Hematopoietic multipotent progenitor cell treated with erythropoietin and hydrocortisone succinate and interleukin-3 and kit ligand, for 17 days (in vitro differentiated cells): Measurements from ENCODE around the gene FUT7.
A peak's percentile ranks its signal among the peaks of the same experiment; 100 is the strongest.
"Not testable (repeated sequence)": the region's sequence is repeated elsewhere in the genome, so short reads cannot be mapped to it uniquely, and the experiment has no call there.

Experiments
- DNase-seq: peaks from one replicate; pipeline ENCODE4 v3.0.0-alpha.2; 2015; ENCODE audit warnings: low spot score

Gene FUT7

DNA sequence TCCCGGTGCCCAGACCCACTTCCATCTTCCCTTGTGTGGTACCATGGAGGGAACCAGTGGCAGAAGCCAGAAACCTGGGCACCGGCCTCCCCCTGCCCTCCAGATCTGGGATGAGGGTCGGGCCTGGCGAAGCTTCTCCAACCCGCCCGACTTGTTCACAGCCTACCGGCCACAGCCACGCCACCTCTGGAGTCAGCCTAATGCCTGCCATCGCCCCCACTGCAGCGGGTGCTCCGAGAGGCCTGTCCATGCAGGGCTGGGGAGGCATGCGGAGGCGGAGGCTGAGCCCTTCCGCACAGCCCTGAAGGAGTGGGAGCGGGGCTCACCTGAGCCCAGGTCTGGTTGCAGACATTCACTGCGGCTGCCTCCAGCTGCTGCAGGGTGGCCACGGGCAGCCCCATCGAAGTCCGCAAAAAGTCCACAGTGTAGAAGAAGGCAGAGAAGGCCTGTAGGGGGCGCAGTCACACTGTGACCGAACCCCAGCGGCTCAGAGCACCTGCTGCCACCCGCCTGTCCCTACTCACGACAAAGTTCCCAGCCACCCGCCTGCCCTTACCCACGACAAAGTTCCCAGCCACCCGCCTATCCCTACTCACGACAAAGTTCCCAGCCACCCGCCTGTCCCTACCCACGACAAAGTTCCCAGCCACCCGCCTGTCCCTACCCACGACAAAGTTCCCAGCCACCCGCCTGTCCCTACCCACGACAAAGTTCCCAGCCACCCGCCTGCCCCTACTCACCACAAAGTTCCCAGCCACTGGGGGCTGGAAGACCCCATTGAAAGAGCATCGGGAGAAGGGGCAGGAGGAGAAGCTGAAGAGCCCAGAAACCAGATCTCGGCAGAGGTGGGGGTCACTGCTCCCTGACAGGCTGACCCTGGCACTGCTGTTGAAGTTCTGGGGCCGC lies 17.9 kb upstream of the FUT7 start:
- DNase-seq, result peak; percentile 45

DNA sequence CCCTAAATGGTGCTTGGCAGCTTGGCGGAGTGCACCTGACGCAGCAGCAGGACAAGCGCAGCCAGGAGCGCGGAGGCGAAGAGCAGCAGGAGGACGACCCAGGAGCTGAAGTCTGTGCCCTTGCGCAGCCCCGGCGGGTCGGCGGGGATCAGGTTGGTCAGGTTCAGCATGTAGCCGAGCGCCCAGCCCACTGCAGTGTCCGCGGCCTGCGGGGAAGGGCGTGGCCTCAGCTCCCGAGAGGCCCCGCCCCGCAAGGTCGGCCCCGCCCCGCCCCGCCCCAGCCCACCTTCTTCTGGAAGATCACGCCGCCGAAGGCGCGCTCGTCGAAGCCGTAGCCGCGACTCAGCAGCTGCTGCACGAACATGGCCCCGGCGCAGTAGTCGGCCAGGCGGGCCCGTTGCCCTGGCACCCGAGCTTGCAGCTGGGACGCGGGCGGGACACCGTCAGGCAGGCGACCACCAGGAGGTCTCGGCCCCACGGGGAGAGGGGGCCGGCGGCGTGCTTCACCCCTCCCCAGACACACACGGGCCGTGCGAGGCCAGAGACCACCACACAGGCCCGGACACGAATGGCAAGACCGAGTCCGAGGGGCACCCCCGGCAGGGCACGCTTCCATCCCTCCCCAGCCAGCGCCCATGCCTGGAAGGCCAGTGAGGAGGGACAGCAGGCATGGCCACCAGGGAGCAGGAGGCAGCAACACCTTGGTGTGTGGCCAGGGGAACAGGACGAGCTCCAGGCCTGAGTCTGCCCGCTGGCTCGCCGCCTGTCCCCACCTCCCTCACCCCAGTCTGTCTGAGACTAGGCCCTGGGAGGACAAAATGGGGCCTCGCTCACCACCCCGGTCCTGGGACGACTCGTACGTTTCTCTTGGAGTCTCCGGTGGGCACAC lies 17.0 kb upstream of the FUT7 start:
- DNase-seq, result no peak

DNA sequence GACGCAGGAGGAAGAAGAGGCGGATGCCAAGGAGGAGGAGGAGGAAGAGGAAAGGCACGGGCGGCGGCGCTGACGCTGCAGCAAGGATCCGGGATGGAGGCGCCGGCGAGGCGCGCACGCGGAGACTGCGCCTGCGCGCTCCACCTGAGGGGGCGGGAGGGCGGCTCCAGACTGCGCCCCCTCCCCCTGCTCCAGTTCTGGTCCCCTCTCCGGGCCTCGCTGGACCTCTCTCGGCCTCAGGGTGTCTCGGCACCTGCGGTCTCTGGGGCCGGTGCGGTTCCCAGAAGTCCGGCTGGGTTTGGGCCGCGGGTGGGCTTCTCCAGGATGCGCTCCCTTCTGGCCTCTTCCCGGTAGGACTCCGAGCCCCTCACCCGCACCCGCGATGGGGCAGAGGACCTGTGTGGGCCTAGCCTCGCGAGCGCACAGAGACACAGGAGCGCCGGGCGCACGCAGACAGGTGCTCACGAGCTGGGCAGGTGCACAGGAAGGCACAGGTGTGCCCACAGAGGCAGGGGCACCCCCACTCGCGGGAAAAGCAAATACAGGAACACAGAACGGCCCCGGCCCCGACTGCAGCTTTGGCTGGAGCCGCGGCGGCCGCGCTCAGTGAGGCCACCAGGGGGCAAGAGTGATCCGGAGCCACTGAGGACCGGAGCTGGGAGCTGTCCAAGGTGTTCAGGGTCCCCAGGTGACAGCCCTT lies 14.3 kb upstream of the FUT7 start, which contains the start of gene NPDC1:
Gene NPDC1 (minus strand): TSS at position 90 of the 700 bp plus-strand sequence. CDS start 188 bp downstream, outside the sequence.
- DNase-seq, result peak; percentile 19

DNA sequence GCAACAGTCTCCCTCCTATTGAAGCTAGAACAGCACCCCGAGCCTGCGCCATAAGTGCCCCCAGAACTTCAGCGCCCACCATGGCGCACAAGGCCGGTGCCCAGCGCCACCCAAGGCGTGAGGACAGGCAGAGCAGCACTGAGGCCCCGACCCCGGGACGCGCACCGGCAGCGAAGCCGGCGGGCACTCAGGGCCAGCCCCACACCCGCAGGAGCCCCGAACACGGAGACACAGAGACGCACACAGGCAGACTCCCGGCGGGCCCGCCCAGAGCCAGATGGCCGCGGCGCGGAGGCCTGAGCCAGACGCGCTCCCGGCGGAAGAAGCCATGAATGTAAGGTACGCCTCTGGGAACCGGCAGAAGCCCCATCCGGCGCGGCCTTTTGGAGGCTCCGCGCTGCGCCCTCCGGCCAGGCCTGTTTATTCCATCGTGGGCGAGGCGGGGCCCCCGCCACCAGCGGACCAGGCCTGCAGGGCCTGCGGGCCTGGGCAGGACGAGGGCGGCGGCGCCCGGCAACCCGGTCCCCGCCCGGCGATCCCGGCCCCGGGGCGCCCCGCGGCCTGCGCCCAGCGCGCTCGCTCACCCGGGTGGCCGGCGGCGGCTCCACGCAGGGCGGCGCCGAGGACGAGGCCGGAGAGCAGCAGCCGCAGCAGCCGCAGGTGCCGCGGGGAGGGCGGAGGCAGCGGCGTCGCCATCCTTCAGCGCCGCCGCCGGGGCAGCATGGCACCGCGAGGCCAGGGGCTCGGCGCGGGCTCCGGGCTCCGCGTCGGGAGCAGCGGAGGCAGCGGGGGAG lies 13.6 kb upstream of the FUT7 start:
- DNase-seq, result no peak

DNA sequence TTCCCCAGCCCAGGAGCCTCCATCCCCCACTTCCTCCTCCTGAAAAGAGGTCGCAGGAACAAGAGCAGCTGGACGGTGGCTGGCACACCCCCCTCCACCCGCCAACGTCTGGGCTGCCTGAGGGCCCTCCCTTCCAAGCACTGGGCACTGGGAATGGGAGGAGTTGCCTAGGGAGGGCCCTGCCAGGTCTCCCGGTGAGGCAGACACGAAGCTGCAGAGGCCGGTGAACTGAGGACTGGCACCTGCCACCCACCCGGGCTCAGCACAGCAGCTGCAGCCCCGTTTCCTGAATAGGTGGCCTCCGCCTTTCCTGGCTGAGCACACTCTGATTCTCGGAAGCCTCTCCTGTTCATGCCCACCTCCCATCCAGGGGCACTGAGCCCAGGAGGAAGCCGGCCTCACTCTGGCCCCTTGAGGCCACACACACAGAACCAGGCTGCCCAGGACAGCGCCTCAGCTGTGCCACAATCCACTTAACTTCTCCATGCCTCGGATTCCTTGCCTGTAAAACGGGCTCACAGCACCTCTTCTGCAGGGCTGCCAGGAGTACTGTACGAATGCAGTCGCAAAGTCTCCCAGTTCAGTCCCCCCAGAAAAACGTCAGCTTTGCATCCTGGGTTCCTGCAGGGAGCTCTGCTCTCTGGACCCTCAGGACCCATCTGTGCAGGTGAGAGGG lies 12.8 kb upstream of the FUT7 start:
- DNase-seq, result no peak

DNA sequence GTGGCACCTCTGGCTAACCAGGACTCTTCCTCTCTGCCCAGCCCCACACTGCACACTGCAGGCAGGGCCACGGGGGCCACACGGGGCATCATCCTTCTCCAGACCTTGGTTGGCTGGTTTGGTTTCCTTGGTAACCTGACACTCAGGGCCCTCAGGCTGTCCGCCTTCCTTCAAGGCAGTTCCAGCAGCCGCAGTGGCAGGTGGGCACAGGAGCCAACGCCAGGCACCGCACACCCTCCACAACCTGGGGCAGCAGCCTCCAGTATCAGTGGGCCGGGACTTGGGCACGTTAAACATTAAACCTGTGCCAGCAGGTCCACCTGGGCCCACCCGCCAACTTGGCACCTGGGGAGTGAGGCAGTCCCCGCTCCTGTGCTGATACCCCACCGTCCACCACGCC lies 12.1 kb upstream of the FUT7 start:
- no peak for DNase-seq

DNA sequence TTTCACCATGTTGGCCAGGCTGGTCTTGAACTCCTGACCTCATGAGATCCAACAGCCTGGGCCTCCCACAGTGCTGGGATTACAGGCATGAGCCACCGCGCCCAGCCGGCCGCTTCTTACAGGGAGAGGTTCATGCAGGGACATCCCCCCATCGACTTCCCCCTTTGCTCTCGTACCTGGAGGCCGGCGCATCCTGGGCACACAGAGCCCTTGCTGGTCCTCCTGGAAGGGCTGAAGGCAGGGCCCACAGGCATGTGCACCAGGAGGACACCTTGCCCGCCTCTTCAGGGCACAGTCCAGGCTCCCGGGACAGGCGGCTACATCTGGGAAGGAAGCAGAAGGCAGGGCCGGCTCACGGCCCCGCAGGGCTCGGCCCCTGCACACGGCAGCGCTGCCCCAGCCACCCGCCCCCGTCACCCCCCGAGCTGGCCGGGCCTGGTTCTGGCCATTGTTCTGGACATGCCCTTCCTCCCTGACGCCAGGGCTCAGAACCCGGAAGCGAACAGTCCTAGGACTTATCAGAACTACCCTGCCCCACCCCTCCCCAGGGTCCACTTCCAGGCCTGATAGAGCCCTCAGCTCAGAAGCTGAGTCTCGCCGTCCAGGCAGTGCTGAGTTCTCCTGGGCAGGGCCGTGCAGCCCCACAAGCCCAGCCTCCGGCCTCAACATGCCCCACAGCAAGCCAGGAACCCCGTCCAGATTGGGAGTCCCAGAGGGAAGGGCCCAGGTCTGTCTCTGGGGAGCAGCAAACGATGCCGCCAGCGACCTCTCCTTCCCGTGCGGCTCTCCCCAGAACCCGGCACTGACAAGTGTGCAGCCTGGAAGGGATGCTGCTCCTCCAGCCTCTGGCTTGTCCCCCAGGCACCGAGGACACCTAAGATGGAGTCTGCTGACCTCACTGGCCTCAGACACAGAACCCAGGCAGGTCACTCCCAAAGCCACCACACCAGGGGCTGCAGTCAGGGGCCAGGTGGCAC lies 11.2 kb upstream of the FUT7 start:
- no peak for DNase-seq

DNA sequence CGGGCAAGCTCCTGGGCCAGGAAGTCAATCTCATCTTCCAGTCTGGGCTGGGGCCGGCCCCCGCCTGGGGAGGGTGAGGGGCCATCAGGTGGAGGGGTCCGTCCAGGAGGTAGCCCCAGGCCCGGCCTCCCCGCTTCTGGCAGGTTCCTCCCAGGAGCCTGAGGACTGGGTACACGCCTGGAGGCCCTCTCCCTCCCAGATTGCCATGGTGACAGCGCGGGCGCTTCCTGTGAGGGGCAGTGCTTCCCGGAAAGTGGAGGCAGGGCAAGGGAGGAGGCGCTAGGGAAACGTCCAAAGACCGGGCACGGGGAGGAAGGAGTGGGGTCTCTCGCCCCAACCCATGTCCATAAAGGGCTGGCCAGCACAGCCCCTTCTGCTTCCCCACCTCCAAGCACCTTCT lies 9.2 kb upstream of the FUT7 start:
- DNase-seq, result no peak

DNA sequence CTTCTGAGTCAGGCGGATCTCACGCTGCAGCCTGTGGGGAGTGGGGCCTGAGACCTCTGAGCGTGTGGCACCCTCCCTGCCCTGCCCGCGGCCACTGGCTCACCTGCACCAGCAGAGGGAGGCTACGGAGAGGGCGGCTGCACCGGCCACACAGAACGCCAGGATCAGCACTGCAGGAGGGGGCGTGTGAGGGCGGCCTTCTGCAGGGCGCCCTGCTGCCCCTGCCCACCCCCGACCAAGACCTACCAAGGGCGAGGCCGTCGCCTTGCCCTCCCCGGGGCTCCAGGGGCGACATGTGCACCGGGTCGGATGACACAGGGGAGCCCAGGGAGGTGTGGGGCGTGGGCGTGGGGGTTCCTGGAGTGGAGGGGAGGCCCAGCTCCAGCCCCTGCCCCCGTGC lies 8.7 kb upstream of the FUT7 start:
- DNase-seq, result no peak

DNA sequence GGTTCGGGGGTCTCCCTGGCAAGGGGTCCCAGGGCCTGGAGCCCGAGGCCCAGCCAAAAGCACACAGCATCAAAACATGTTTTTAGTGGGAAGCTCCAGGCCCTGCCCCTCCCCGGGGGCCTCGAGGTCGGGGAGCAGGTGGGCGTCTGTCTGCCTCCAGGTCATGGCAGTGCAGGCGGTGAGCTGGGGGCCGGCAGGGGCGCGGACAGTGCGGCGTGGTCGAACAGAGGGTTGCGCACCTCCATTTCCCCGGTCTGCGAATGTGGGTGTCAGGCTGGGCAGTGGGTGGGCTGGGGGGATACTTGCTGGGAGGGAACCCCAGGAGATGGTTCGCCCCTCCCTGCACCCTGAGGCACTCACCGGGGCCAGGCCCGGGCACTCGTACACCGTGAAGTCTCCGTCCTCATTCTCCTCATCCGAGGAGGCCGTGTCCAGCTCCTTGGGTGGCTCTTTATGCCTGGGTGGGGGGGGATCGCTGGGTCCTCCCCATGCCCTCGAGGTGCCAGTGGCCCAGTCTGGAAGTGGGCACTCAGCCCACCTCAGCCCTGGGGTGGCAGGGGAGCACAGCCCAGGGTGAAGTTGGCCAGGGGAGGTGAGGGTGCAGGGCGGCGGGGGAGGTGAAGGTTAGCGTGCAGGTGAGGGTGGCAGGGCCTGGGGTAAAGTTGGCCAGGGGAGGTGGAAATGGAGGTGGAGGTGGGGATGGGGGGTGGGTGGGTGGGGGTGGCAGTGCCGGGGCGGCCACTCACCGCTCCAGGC lies 7.9 kb upstream of the FUT7 start:
- no peak for DNase-seq

DNA sequence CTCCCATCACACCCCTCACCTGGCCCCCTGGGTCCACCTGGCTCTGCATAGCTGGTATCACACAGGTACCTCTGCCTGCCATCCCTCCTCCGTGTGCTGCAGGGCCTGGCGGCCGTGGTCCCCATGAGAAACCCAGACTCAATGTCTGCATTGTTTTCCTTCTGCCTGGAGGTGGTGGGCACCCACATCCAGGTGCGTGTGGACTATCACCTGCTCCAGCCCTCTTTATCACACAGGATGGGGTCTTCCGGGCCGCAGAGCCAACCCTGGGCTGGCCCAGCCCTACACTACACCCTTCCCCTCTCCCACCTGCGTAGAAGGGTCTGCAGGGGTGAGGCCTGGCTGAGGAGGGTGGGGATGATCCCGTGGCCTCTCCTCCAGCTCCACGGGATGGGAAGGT lies 7.0 kb upstream of the FUT7 start:
- no peak for DNase-seq

DNA sequence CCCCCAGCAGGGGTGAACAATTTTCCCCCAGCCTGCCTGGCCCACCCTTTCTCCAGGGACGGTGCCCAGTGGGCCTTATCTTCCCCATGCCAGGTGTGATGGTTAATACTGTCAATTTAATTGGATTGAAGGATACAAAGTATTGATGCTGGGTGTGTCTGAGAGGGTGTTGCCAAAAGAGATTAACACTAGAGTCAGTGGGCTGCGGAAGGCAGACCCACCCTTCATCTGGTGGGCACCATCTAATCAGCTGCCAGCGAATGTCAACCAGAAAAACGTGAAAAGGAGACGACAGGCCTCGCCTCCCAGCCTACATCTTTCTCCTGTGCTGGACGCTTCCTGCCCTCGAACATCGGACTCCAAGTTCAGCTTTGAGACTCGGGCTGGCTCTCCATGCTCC lies 5.6 kb upstream of the FUT7 start:
- DNase-seq, result no peak

DNA sequence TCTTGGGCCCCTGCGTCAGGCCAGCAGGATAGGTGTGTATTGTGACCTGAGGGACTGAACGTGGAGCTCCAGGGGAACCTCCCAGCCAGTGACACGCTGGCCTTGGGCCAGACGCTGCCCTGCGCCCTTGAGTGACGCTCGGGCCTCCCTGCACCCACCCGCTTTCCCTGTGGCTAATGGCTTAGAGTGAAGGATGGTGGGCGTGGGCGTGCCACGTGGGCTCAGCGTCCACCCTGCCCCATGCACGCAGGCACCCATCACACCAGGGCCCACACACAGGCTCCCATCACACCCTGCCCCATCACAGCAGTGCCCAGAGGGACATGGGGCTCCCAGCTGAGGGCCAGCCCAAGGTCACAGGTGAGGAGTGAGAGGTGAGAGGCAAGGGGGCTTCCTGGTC lies 5.1 kb upstream of the FUT7 start:
- DNase-seq, result no peak

DNA sequence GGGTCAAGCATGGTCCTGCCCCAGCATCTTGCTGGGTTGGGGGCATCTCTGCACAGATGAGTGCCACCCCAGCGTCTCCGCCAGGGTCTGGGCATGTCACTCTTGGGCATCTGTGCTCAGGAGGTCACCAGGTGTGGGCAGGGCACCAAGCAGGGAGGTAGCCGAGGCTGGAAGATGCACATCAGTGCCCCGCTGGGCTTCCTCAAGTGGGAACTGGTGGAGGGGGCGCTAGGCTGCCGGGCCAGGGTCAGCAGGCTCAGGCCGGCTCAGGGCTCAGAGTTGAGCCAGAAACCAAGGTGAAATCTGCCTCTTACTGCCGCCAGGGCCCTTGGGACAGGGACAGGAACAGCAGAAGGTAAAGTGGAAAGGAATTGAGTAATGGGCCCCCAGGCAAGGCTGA lies 4.0 kb upstream of the FUT7 start:
- DNase-seq, result no peak

DNA sequence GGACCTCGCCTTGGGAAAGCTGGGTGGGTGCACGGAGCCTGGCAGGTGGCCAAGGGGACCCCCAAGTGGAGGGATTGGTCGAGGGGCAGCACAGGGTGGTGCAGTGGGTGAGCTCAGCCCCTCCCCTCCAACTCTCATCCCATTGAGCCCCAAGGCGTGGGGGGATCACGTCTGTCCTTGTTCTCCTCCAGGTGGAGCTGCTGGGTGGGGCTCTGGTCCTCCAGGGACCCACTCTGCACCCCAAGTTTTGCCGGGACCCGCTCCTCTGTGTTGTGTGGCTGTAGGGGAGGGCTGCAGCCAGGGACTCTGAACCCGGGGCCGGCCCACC lies 3.6 kb upstream of the FUT7 start:
- no peak for DNase-seq

DNA sequence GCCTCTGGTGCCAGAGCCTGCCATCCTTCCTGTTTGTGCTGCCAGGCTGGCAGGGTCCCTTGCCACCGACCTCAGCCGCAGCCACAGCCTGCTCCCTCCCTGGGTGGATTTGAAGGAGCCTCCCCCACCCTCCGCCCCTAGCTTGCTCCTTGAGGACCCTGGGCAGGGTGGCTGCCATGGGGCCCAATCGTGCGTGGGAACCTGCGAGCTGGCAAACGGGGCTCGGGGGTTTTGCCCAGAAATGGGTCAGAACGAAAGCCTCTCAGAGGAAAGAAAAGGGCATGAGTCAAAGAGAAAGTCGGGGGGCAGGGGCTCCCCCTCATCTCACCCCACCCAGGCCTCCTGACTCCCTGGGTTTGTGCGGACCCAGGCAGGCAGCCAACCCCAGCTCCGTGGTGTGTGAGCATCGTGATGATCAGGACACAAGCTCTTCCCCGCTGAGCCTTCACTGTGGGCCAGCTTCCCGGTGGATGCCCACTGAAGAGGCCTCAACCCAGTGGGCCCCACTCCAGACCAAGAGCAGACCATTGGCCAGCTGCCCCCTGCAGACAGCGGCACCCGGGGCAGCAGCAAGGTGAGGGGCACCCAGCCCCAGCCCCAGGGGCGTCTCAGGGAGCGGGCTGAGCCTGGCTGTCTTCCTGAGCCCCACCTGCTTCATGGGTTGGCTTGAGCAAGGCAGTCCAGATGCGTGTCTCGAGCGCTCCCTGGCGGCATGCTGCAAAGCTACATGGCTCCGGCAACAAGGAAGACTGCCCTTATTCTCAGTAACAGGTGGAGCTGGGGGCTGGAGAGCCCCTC lies 3.0 kb upstream of the FUT7 start:
- DNase-seq, result peak; percentile 82

DNA sequence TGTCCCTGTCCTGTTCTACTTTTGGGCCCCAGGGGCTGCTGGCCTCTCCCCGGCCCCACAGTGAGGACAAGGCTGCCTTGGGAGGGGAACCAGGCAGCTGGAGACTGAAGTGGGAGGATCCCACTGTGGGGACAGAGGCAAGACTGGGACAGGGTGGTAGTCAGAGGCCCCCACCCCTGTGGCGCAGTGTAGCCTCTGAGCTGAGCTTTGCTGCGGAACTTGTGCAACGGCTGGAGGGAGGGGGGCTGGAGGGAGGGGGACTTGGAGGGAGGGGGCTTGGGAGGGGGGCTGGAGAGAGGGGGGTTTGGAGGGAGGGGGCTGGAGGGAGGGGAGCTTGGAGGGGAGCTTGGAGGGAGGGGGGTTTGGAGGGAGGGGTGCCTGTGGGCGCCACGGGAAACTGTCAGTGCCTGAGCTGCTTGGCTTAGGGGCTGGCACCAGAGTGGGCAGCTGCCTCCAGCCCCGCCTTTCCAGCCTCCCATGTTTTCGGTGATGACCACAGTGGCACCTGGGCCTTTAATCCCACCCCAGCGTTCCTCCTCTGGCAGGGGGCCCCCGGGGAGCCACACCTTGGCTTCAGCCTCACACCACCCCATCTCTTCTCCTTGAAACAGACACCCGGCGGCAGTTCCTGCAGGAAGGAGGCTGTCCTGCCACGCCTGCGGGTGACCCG lies 2.3 kb upstream of the FUT7 start:
- DNase-seq, result no peak

DNA sequence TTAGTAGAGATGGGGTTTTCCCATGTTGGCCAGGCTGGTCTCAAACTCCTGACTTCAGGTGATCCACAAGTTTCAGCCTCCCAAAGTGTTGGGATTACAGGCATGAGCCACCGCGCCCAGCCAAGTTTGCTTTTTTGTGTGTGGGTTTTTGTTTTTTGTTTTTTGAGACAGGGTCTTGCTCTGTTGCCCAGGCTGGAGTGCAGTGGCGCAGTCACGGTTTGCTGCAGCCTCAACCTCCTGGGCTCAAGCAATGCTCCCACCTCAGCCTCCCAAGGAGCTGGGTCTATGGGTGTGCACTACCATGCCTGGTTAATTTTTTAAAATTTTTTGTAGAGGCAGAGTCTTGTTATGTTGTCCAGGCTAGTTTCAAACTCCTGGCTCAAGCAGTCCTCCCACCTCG lies 1.6 kb upstream of the FUT7 start:
- DNase-seq, result not testable (repeated sequence)
